NT2/D1 (cell line): ENCODE measurements around the gene FAM227B.
"Not testable (repeated sequence)": the region's sequence is repeated elsewhere in the genome, so short reads cannot be mapped to it uniquely, and the experiment has no call there.

ENCODE experiments used
- DNase-seq: peaks from one replicate; pipeline ENCODE4 v3.0.0-alpha.2; 2011; ENCODE audit warnings: low read depth, low spot score
- H3K27me3 ChIP-seq: 2 replicates; pipeline ENCODE4 v1.6.0; 2011; ENCODE audit warnings: mild to moderate bottlenecking; ENCODE audit not compliant: insufficient read length, insufficient read depth
- H3K36me3 ChIP-seq: 2 replicates; pipeline ENCODE4 v1.6.1; 2011; ENCODE audit warnings: mild to moderate bottlenecking, low read length, mixed read lengths; ENCODE audit not compliant: insufficient read depth, insufficient read length
- H3K4me1 ChIP-seq: 2 replicates; pipeline ENCODE4 v1.5.1; 2011; ENCODE audit not compliant: insufficient read depth, insufficient read length
- H3K4me3 ChIP-seq: 2 replicates; pipeline ENCODE4 v1.5.1; 2011; ENCODE audit warnings: low read depth; ENCODE audit not compliant: insufficient read length
- H3K9ac ChIP-seq: 2 replicates; pipeline ENCODE4 v1.6.0; 2011; ENCODE audit warnings: low read depth; ENCODE audit not compliant: insufficient read length
- H3K9me3 ChIP-seq: 2 replicates; pipeline ENCODE4 v1.5.1; 2011; ENCODE audit warnings: mild to moderate bottlenecking, low read length; ENCODE audit not compliant: insufficient read depth
- SUZ12 ChIP-seq: IDR thresholded peaks from 2 replicates; pipeline ENCODE4 v1.6.1; 2011; ENCODE audit not compliant: insufficient read length, insufficient read depth; ENCODE audit errors: extremely low read depth
- YY1 ChIP-seq: IDR thresholded peaks from 2 replicates; pipeline ENCODE4 v1.6.1; 2011; ENCODE audit not compliant: insufficient read length, insufficient read depth
- ZNF274 ChIP-seq: IDR thresholded peaks from 2 replicates; pipeline ENCODE4 v1.6.1; 2011; ENCODE audit warnings: mild to moderate bottlenecking, low read depth, low read length

The FAM227B gene

GRCh38 chr15:49372366-49372765, 248.3 kb downstream of the FAM227B start:
- DNase-seq = no peak
- Histone ChIP-seq H3K27me3 (no peaks in the 10 kb centered on the region), H3K4me1 (no peaks in the 10 kb centered on the region), H3K9me3 (no peaks in the 10 kb centered on the region), H3K4me3 (no peak overlapping the region), H3K36me3 (no peaks in the 10 kb centered on the region), H3K9ac (no peak overlapping the region)
- no peak for TF ChIP-seq YY1
- TF ChIP-seq SUZ12 = no peak
- TF ChIP-seq ZNF274 = no peak

- H3K4me3 ChIP-seq = no peak overlapping the region
- no peaks in the 10 kb centered on the region for H3K4me1 ChIP-seq
- no peaks in the 10 kb centered on the region for H3K9me3 ChIP-seq
- no peaks in the 10 kb centered on the region for H3K27me3 ChIP-seq
- no peak overlapping the region for H3K9ac ChIP-seq
- TF ChIP-seq SUZ12 (no peak), ZNF274 (no peak), YY1 (no peak)
- no peak for DNase-seq
- H3K36me3 ChIP-seq = no peaks in the 10 kb centered on the region
Measured at GRCh38 chr15:49370782-49371181, 249.8 kb downstream of the FAM227B start.

GRCh38 chr15:49366496-49366895, 254.1 kb downstream of the FAM227B start:
- Histone ChIP-seq H3K36me3 (no peaks in the 10 kb centered on the region), H3K27me3 (no peaks in the 10 kb centered on the region), H3K9me3 (no peaks in the 10 kb centered on the region), H3K4me1 (no peaks in the 10 kb centered on the region), H3K9ac (no peak overlapping the region), H3K4me3 (no peak overlapping the region)
- no peak for DNase-seq
- TF ChIP-seq SUZ12 (no peak), YY1 (no peak), ZNF274 (no peak)

- DNase-seq = no peak
- Histone ChIP-seq H3K36me3 (no peaks in the 10 kb centered on the region), H3K4me3 (no peak overlapping the region), H3K9ac (no peak overlapping the region), H3K27me3 (no peaks in the 10 kb centered on the region), H3K9me3 (no peaks in the 10 kb centered on the region), H3K4me1 (no peaks in the 10 kb centered on the region)
- TF ChIP-seq ZNF274 (no peak), SUZ12 (no peak), YY1 (no peak)
Measured at GRCh38 chr15:49361370-49361769, 259.2 kb downstream of the FAM227B start.

GRCh38 chr15:49354439-49354838, 266.2 kb downstream of the FAM227B start:
- not testable (repeated sequence) for H3K4me3 ChIP-seq, H3K4me1 ChIP-seq, H3K9ac ChIP-seq

GRCh38 chr15:49343546-49343945, 277.1 kb downstream of the FAM227B start:
- Histone ChIP-seq H3K27me3 (no peaks in the 10 kb centered on the region), H3K9ac (no peak overlapping the region), H3K4me1 (no peaks in the 10 kb centered on the region), H3K36me3 (no peaks in the 10 kb centered on the region), H3K4me3 (no peak overlapping the region), H3K9me3 (no peaks in the 10 kb centered on the region)
- no peak for DNase-seq
- TF ChIP-seq YY1 (no peak), ZNF274 (no peak), SUZ12 (no peak)

More at GRCh38 chr15:49354439-49354838, 266.2 kb downstream of the FAM227B start:
- H3K9me3 ChIP-seq, H3K36me3 ChIP-seq, DNase-seq, H3K27me3 ChIP-seq: not testable (repeated sequence)

GRCh38 chr15:49339656-49340055, 281.0 kb downstream of the FAM227B start:
- Histone ChIP-seq H3K4me1 (no peaks in the 10 kb centered on the region), H3K27me3 (no peaks in the 10 kb centered on the region), H3K9ac (no peak overlapping the region), H3K9me3 (no peaks in the 10 kb centered on the region), H3K36me3 (no peaks in the 10 kb centered on the region), H3K4me3 (no peak overlapping the region)
- DNase-seq = no peak
- TF ChIP-seq ZNF274 = no peak
- no peak for TF ChIP-seq YY1
- no peak for TF ChIP-seq SUZ12

GRCh38 chr15:49331951-49332350, 288.7 kb downstream of the FAM227B start:
- DNase-seq = no peak
- no peak overlapping the region for H3K4me3 ChIP-seq
- TF ChIP-seq YY1 (no peak), ZNF274 (no peak), SUZ12 (no peak)
- peaks cover 11% of the 10 kb centered on the region for H3K36me3 ChIP-seq
- no peaks in the 10 kb centered on the region for H3K27me3 ChIP-seq
- H3K9me3 ChIP-seq = peaks cover 13% of the 10 kb centered on the region; the same call in 1 of the 2 replicates
- H3K9ac ChIP-seq = no peak overlapping the region
- H3K4me1 ChIP-seq = no peaks in the 10 kb centered on the region
